ENCODE results near the gene GALNT10.
A peak's percentile ranks its signal among the peaks of the same experiment; 100 is the strongest.

The GALNT10 gene

GRCh38 chr5:154451957-154452356 is 261.4 kb downstream of the GALNT10 start:
- no peak for DNase-seq

- no peak for DNase-seq
These were observed 265.1 kb downstream of the GALNT10 start for GRCh38 chr5:154455585-154455984.

- no peak for DNase-seq
These were observed 266.0 kb downstream of the GALNT10 start for GRCh38 chr5:154456540-154456939.

GRCh38 chr5:154459015-154459414 is 268.5 kb downstream of the GALNT10 start:
- no peak for DNase-seq

GRCh38 chr5:154460172-154460571 is 269.6 kb downstream of the GALNT10 start:
- DNase-seq = no peak

GRCh38 chr5:154461531-154461930 is 271.0 kb downstream of the GALNT10 start:
- no peak for DNase-seq

- no peak for DNase-seq
These were observed 273.9 kb downstream of the GALNT10 start for GRCh38 chr5:154464438-154464837.

- DNase-seq = no peak
These were observed 274.6 kb downstream of the GALNT10 start for GRCh38 chr5:154465169-154465568.

- DNase-seq = no peak
These were observed 275.6 kb downstream of the GALNT10 start for GRCh38 chr5:154466147-154466546.

GRCh38 chr5:154466671-154467070 is 276.1 kb downstream of the GALNT10 start:
- DNase-seq = no peak

- DNase-seq = peak; percentile 79
These were observed 277.3 kb downstream of the GALNT10 start for GRCh38 chr5:154467655-154468354.

GRCh38 chr5:154470137-154470536 is 279.6 kb downstream of the GALNT10 start:
- DNase-seq = no peak

Data from right hindlimb (tissue), 1 donor.